Transverse colon (tissue), 4 donors: ENCODE data around the gene BTRC. TPM values are rescaled to one million over a fixed set of nuclear protein-coding genes. Genes with fewer than 3 reads are reported as not detected.
A peak's percentile ranks its signal among the peaks of the same experiment; 100 is the strongest.

ENCODE experiments used
- DNase-seq: peaks from one replicate; pipeline ENCODE4 v3.0.0-alpha.2; 2019
- H3K27ac ChIP-seq, 4 donors: fragments of 200-600 bp; sonication (generic); 2 replicates each; pipeline ENCODE4 v1.5.1; 2016 to 2018; ENCODE audit warnings: inconsistent platforms in 4 of 4
- H3K27me3 ChIP-seq: fragments of 200-600 bp; sonication (generic); 2 replicates; pipeline ENCODE4 v1.5.1; 2017; ENCODE audit warnings: inconsistent platforms
- H3K36me3 ChIP-seq, 4 donors: fragments of 200-600 bp; sonication (generic); 2 replicates each; pipeline ENCODE4 v1.5.1; 2017 to 2019; ENCODE audit warnings: inconsistent platforms in 4 of 4
- H3K4me1 ChIP-seq, 4 donors: fragments of 200-600 bp; sonication (generic); 2 replicates each; pipeline ENCODE4 v1.5.1; 2017 to 2020; ENCODE audit warnings: inconsistent platforms in 4 of 4
- H3K4me3 ChIP-seq, 4 donors: fragments of 200-600 bp; sonication (generic); 1 replicate in 1 of 4; 2 replicates in 3 of 4; pipeline versions ENCODE4 v1.5.1 to v1.6.1; 2017 to 2019; ENCODE audit warnings: inconsistent platforms in 4 of 4
- H3K9me3 ChIP-seq, 2 donors: fragments of 200-600 bp; sonication (generic); 2 replicates each; pipeline ENCODE4 v1.5.1; 2017 to 2019; ENCODE audit warnings: inconsistent platforms in 2 of 2
- EP300 ChIP-seq: sonication (generic); formaldehyde crosslinking; IDR thresholded peaks from one replicate; pipeline ENCODE4 v1.6.1; 2017; ENCODE audit warnings: antibody characterized with exemption, low read depth
- POLR2A ChIP-seq: fragments of 450-650 bp; IDR thresholded peaks from one replicate; pipeline ENCODE4 v1.6.1; 2016; ENCODE audit warnings: antibody characterized with exemption, mild to moderate bottlenecking, moderate library complexity
- POLR2AphosphoS5 ChIP-seq, 3 donors: sonication (generic); formaldehyde crosslinking; IDR thresholded peaks; one replicate each; pipeline ENCODE4 v1.6.1; 2016; ENCODE audit warnings: antibody characterized with exemption in 3 of 3
- WGBS, 2 donors: methylation state at CpG; one replicate each; pipeline ENCODE4 v1.1.5; 2018; ENCODE audit warnings: low coverage in 1 of 2; 5-methylcytosine and 5-hydroxymethylcytosine counted together
- in situ Hi-C, 4 donors: fragments of 200-750 bp; cut with MboI; loops; one replicate each; pipeline versions ENCODE4 v1.15.0 to v1.15.1; 2017; ENCODE audit warnings: low sequenced_read_pairs in 3 of 4, low pct_ligation_motif_present in 1 of 4, low pct_unique_long_range_greater_than_20kb in 1 of 4
- intact Hi-C: fragments of 100-400 bp; cut with DNase I; formaldehyde crosslinking; loops from one replicate; pipeline ENCODE4 v1.15.1; 2023; ENCODE audit warnings: low total_unique reads
- total RNA-seq, 4 donors: library from RNA; depleted of rRNA; stranded (reverse); fragments of >200 nt; gene quantifications; one replicate each; pipeline ENCODE4 v1.1.0, GENCODE V29; 2016
- TF ChIP-seq, protein P1 (sequence below), 5 experiments: fragments of 200-600 bp in 3 of 5; fragments of 450-650 bp in 2 of 5; sonication (generic) in 3 of 5; IDR thresholded peaks; 1 replicate in 2 of 5; 2 replicates in 3 of 5; pipeline ENCODE4 v1.5.1; 2016 to 2017; ENCODE audit warnings: antibody characterized with exemption in 5 of 5, inconsistent platforms in 3 of 5, mild to moderate bottlenecking in 2 of 5, moderate library complexity in 1 of 5

BTRC gene
- total RNA-seq, 4 donors from 2014 or later: 8.6 to 195 (median 32.0) TPM

DNA sequence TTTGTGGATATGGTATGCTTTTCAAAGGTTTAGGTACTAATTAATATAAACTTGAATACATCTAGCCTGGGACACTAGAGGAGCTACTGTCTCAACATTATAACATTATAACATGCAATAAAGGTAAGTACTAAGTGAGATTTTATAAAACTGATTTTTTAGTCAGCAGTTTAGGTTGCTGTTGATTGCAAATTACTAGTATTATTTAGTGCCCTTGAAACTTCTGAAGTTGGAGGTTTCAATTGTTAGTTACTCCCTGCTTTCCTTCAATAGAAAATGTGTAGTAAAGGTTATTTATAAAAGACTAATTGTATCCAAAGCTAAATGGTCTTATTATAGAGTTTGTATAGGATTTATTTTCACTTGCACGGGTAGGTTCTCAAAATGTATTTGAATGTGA, 138.8 kb downstream of the BTRC start:
- H3K27me3 ChIP-seq: no peaks in the 10 kb centered on the region
- no peaks in the 10 kb centered on the region for H3K36me3 ChIP-seq
- H3K4me1 ChIP-seq: no peaks in the 10 kb centered on the region
- intact Hi-C loops (no loop called here), in situ Hi-C loops (no loop called here)
- no peak overlapping the region for H3K4me3 ChIP-seq
- 80 to 92% methylated on average over 1 of the region's 1 CpG for WGBS, 2 donors
- no peaks in the 10 kb centered on the region for H3K9me3 ChIP-seq
- no peak overlapping the region for H3K27ac ChIP-seq
- TF ChIP-seq EP300 (no peak), POLR2AphosphoS5 (IDR thresholded peaks at IDR 0.05) (no peak), POLR2A (no peak)
- TF ChIP-seq, protein P1, sequence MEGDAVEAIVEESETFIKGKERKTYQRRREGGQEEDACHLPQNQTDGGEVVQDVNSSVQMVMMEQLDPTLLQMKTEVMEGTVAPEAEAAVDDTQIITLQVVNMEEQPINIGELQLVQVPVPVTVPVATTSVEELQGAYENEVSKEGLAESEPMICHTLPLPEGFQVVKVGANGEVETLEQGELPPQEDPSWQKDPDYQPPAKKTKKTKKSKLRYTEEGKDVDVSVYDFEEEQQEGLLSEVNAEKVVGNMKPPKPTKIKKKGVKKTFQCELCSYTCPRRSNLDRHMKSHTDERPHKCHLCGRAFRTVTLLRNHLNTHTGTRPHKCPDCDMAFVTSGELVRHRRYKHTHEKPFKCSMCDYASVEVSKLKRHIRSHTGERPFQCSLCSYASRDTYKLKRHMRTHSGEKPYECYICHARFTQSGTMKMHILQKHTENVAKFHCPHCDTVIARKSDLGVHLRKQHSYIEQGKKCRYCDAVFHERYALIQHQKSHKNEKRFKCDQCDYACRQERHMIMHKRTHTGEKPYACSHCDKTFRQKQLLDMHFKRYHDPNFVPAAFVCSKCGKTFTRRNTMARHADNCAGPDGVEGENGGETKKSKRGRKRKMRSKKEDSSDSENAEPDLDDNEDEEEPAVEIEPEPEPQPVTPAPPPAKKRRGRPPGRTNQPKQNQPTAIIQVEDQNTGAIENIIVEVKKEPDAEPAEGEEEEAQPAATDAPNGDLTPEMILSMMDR (IDR thresholded peaks at IDR 0.05): no peak
- no peak for DNase-seq

DNA sequence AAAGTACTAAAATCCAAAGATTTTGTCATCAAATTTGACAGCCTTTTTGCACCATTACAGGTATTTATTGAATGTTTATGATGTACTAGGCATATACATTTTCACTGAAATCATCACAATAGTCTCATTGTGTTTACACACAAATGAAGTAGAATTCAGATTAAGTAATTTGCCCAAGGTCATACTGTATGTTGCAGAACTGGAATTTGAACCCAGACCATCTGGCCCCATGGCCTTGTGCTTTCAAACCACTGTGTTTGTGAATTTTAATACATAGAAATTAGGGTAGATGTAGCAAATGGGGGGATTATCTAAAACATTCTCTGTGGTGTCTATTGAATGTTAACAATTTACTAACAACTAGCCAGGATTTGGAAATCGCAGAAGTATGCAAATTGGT, 139.3 kb downstream of the BTRC start:
- intact Hi-C loops (no loop called here), in situ Hi-C loops (no loop called here)
- H3K27ac ChIP-seq: no peak overlapping the region
- H3K9me3 ChIP-seq: no peaks in the 10 kb centered on the region
- H3K4me3 ChIP-seq: no peak overlapping the region
- DNase-seq: no peak
- H3K36me3 ChIP-seq: no peaks in the 10 kb centered on the region
- H3K27me3 ChIP-seq: no peaks in the 10 kb centered on the region
- H3K4me1 ChIP-seq: no peaks in the 10 kb centered on the region
- WGBS, 2 donors: 79 to 90% methylated on average over 1 of the region's 1 CpG
- no peak for TF ChIP-seq POLR2A
- TF ChIP-seq EP300: no peak

DNA sequence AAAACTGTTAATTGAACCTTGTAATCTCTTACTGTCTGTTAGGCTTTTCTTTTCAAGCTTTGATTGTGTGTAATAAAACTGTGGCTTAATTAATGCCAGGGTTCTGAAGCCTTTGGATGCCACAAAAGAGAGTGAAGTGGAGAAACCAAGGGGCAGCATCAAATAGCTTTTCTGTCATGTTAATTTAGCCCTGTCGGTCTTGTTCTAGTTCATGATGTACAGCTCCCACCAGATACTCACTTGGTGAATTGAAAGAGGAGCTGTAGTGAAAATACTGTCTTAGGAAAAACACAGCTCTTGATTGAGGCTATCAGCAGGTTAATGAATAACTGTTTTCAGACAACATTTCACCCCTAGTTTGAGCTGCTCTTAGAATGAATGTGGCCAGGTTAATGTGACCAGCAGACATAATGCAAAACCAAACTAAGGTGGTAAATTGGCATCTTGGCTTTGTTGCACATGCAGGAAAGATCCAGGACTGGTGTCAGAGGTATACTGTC, 139.9 kb downstream of the BTRC start:
- Histone ChIP-seq H3K9me3 (no peaks in the 10 kb centered on the region), H3K27ac (no peak overlapping the region), H3K27me3 (no peaks in the 10 kb centered on the region), H3K36me3 (no peaks in the 10 kb centered on the region), H3K4me3 (no peak overlapping the region), H3K4me1 (no peaks in the 10 kb centered on the region)
- WGBS, 2 donors: 76% methylated on average over 1 of the region's 1 CpG; no CpG with 5 or more reads in 1 of the 2 donors
- DNase-seq: no peak
- TF ChIP-seq POLR2AphosphoS5 (IDR thresholded peaks at IDR 0.05) (no peak), EP300 (no peak), POLR2A (no peak)
- TF ChIP-seq, protein P1 (IDR thresholded peaks at IDR 0.05): no peak
- in situ Hi-C loops (no loop called here), intact Hi-C loops (no loop called here)

DNA sequence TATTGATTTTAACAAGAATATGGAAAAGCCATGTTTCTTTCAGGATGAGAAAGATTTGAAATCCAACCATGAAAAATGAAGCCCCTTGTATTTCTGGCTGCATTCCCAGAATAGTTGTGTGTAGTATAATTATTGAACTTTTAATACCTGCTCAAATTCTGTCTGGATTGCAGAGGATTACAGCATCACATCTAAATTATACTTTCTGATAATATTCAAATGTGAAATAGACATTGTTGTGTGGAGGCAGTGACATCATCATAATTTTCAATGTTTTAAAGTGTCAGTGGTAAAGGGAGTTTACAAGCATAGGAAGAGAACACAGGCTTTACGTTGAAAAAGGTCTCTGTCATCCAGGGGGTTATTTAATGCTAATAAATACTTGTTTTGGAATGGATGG, 140.7 kb downstream of the BTRC start:
- Histone ChIP-seq H3K27me3 (no peaks in the 10 kb centered on the region), H3K27ac (no peak overlapping the region), H3K9me3 (no peaks in the 10 kb centered on the region), H3K4me3 (no peak overlapping the region), H3K36me3 (no peaks in the 10 kb centered on the region), H3K4me1 (no peaks in the 10 kb centered on the region)
- 87 to 91% methylated on average over 1 of the region's 1 CpG for WGBS, 2 donors
- in situ Hi-C loops: no loop called here
- DNase-seq: no peak
- intact Hi-C loops: no loop called here
- TF ChIP-seq, protein P1 (IDR thresholded peaks at IDR 0.05): no peak
- TF ChIP-seq EP300 (no peak), POLR2A (no peak), POLR2AphosphoS5 (IDR thresholded peaks at IDR 0.05) (no peak)

DNA sequence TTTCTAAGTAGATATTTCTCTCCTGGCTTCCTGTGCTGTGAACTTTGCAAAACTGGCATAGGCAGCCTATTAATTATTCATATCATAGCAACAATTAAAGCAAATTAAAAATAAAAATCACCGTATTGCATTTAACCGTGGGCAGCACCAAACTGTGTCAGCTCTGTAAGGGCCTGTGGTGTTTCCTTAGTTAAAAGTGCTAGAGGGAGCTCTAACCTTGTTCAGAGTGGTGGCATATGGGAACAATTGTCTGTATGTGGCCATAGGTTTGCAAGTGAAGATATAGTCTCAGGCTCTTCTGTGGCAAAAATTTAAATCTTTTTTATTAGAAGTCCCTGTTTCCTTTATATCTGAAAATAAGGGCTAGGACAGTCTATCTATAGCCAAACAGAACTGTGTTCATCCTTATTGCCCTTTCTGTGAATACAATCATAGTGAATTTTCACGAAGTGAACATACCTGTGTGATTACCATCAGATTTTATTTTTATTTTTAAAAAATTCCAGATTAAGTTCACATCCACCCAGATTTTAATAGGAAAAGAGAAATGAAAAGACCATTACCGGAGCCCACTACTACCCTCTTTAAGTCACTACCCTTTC, 141.5 kb downstream of the BTRC start:
- H3K36me3 ChIP-seq: no peaks in the 10 kb centered on the region
- H3K27ac ChIP-seq: no peak overlapping the region
- intact Hi-C loops: no loop called here
- DNase-seq: no peak
- no peaks in the 10 kb centered on the region for H3K27me3 ChIP-seq
- H3K9me3 ChIP-seq: no peaks in the 10 kb centered on the region
- TF ChIP-seq POLR2AphosphoS5 (IDR thresholded peaks at IDR 0.05): no peak
- TF ChIP-seq, protein P1 (IDR thresholded peaks at IDR 0.05): peak in 1 of 5 experiments; percentile 9
- no peak for TF ChIP-seq POLR2A
- no peak for TF ChIP-seq EP300
- in situ Hi-C loops: no loop called here
- H3K4me1 ChIP-seq: no peaks in the 10 kb centered on the region
- WGBS, 2 donors: 52 to 62% methylated on average over 4 of the region's 4 CpGs
- H3K4me3 ChIP-seq: no peak overlapping the region
